HG03378 (cell line): ENCODE results near the gene CDH19.

Experiments used
- ATAC-seq: cut with Tn5 transposase; IDR thresholded peaks from one replicate; pipeline ENCODE4 v1.9.1; 2021; ENCODE audit warnings: mild to moderate bottlenecking, moderate library complexity; ENCODE audit not compliant: unreplicated experiment

The CDH19 gene, protein sequence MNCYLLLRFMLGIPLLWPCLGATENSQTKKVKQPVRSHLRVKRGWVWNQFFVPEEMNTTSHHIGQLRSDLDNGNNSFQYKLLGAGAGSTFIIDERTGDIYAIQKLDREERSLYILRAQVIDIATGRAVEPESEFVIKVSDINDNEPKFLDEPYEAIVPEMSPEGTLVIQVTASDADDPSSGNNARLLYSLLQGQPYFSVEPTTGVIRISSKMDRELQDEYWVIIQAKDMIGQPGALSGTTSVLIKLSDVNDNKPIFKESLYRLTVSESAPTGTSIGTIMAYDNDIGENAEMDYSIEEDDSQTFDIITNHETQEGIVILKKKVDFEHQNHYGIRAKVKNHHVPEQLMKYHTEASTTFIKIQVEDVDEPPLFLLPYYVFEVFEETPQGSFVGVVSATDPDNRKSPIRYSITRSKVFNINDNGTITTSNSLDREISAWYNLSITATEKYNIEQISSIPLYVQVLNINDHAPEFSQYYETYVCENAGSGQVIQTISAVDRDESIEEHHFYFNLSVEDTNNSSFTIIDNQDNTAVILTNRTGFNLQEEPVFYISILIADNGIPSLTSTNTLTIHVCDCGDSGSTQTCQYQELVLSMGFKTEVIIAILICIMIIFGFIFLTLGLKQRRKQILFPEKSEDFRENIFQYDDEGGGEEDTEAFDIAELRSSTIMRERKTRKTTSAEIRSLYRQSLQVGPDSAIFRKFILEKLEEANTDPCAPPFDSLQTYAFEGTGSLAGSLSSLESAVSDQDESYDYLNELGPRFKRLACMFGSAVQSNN

DNA sequence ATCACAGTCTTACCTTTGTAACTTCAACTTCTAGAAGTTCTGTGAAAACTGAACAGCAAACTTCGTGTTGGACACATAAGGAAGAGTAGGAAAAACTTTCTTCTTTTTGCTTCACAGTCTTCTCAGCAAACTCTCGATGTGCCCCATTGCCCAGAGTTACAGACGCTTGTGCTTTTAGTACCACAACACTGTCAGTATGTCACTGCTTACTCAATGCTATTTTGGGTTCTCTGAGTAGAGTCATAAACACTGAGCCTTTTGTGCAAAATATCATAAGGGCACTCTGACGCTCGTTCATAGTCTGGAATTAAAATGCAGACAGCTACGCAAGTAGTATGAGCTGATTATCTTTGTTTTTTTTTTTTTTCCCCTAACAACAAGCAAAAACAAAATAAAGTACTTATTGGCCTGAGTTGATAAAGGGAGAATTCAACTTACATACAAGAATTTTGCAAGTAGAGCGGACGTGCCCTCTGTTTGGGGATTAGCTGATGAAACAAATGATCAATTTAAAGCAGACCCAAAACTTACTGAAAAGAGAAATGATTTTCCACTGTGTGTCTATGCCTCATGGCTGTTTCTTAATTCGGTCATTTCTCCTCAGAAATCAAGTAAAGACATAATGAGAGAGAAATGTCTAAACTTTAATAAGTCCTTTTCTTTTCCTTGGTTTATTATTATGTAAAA, at the start of gene CDH19:
Gene CDH19 (minus strand): TSS at position 150 of the 687 bp plus-strand sequence. CDS start 31,886 bp downstream, outside the sequence.
- ATAC-seq = no peak

- ATAC-seq = no peak
Measured at GRCh38 chr18:66647671-66648070, 43.8 kb upstream of the CDH19 start.

- no peak for ATAC-seq
Measured at GRCh38 chr18:66646609-66647008, 42.7 kb upstream of the CDH19 start.

GRCh38 chr18:66645983-66646382, 42.1 kb upstream of the CDH19 start:
- no peak for ATAC-seq

DNA sequence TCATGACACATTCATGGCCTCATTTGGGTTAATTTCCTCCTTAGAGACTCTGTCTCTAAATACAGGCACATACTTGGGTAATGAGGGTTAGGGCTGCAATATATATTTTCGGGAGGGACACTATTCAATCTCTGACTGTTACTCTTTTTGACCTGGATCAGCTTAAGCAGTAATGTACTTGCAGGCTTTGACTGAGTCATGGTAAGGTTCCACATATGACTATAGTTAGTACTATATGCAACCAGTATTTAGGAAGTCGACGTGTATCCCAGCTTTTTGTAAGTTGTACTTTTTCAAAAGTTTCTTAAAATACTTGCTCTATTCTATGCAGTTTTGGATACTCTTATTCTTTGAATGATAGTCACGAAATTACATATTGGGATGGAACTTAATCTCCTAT, 37.2 kb upstream of the CDH19 start:
- no peak for ATAC-seq

GRCh38 chr18:66640431-66640830, 36.5 kb upstream of the CDH19 start:
- ATAC-seq = no peak

- no peak for ATAC-seq
Measured at GRCh38 chr18:66638856-66639629, 35.2 kb upstream of the CDH19 start.

- no peak for ATAC-seq
Measured at GRCh38 chr18:66635342-66635741, 31.5 kb upstream of the CDH19 start.

DNA sequence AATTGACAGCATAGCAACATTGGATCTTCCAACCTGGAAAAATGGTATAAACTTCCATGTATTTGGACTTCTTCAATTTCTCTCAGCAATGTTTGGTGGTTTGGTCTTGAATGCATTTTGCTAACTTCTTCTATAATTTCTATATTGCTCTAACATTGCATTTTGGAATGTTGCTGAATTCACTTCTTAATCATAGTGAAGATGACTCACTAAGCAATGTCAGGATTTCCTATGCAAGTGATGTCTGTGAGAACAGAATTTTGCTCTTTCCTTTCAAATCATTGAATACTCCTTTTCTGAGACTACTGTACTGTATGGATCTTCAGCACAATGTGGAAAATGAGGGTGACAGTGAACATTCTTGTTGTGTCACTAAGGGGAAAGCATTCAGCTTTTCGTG, 28.9 kb upstream of the CDH19 start:
- ATAC-seq = no peak

GRCh38 chr18:66630831-66631230, 26.9 kb upstream of the CDH19 start:
- ATAC-seq = no peak

- ATAC-seq = no peak
Measured at GRCh38 chr18:66623821-66624220, 19.9 kb upstream of the CDH19 start.

DNA sequence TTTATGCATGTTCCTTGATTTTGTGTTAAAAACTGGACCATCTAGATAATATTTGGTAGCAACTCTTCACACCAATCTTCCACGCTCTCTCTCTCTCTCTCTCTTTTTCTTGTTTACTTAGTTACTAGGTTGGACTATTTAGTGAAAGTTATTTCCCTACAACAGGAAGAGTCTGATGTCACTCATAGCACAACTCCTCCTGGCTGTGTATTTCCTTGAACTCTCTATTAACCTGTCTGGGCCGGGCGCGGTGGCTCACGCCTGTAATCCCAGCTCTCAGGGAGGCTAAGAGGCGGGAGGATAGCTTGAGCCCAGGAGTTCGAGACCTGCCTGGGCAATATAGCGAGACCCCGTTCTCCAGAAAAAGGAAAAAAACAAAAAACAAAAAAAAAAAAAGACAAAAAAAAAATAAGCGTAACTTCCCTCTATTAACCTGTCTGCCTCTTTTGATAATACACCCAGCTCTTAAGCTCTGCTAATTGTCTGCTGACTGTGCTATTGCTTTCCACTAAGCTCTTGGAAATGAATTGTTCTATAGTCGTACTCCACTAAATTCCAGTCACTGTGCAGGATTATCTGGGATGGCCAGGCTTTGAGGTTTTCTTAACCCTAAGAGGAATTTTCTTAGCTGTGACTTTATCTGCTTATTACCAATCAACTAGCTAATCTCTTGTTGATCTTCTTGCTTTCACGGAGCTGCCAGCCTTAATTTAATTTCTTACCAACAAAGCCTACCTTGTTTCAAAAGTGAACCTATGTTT, 18.1 kb upstream of the CDH19 start:
- no peak for ATAC-seq

DNA sequence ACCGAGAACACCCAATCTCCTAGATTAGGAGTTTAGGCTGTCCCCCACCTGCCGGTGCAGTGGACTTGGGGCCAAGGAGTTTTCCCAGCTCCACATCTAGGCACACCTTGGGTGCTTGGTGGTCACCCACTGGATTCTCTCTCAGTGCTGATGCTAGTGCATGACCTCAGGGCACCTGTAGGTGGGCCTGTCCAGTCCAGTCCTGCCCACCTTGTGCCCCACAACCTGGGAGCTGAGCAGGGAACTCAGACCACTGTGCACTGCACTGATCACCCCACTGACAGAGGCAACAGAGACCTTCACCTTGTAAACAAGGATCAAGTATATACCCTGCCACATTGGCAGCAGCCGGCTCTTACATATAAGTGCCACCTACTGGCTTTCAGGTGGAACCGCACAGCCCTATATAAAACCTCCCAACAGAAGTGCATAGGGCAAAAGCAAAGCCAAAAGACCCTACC, 12.7 kb upstream of the CDH19 start:
- no peak for ATAC-seq

- no peak for ATAC-seq
Measured at GRCh38 chr18:66615176-66615575, 11.3 kb upstream of the CDH19 start.

- ATAC-seq = no peak
Measured at GRCh38 chr18:66607632-66608031, 3.7 kb upstream of the CDH19 start.

DNA sequence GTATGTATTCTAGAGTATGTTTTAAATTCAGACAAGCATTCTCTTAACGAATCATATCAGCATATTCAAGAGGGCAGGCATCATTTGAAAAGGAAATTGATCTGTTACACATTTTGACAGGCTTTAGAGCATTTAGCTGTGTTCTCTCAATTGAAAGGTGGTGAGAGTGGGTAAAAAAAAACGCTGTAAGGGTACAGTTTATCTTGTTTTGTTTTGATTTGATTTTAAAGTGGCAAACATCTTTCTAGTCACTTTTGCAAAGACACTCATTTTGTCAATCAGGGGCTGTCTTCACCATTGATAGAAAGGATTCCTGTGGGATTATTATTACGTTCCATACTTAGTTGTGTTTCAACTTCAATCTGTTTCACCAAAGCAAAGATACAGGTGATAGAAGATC, 2.2 kb downstream of the CDH19 start:
- no peak for ATAC-seq

DNA sequence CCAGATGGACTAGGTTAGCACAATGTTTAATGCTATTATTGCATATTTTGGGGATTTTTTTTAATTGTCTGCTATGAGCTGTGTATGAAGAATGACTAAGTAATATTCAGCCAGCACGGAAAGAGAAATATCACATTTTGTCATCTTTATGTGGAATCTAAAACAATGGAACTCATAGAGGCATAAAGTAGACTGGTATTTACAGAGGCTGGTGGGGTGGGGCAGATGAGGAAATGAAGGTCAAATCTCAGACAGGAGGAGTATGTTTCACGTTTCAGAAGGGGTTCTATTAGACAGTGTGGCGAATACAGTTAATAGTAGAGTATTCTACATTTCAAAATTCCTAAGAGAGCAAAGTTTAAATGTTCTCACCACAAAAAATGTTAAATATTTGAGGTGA, 4.7 kb downstream of the CDH19 start:
- ATAC-seq = no peak

GRCh38 chr18:66587430-66587829, 16.5 kb downstream of the CDH19 start:
- ATAC-seq = no peak

DNA sequence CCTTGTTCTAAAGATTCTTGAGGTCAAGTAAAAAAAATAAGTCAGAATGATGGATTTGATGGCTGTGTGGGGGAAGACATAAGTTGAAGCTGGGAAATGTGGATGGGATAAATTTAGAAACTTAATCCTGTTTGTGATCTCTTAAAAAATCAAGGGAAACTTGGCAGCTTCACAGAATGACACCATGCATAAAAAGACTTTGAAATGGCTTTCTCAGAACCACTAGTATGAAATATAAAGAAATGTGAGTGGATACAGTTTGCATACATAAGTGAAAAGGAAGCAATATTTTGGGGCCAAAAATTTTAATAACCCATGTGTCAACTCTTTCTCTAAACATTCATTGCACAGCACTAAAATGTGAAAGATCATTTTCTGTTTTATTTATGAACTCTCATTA, 21.7 kb downstream of the CDH19 start:
- no peak for ATAC-seq

DNA sequence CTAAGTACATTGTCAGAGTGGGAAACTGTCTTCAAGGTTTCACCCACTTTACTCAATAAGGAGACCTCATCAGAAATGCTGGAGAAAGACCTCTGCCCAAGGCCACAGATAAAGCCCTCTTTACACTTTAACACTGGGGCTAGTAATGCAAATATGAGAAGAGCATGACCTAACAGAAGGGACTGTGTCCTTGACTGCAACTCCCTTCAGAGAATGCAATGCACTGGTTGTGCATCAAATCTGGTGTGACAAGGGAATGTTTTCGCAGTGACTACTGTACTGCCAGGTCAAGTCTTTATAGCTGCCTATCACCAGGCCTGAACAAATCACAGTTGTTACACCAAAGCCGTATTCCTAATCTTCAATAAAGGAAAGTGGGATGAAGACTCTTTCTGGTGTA, 28.6 kb downstream of the CDH19 start:
- ATAC-seq = no peak
